ENCODE results near the gene PGM2. TPM values are rescaled to one million over a fixed set of nuclear protein-coding genes. Genes with fewer than 3 reads are reported as not detected.

PGM2 gene
- total RNA-seq, 4 donors from 2014 or later, result 52.7 to 83.9 (median 74.7) TPM

- no peak for DNase-seq (ENCODE audit: low spot score in 2 of 2)
- 81 to 90% methylated on average over 2 of the region's 2 CpGs for WGBS, 2 donors
- H3K4me3 ChIP-seq (ENCODE audit: low read depth, poor library complexity, severe bottlenecking), result no peak overlapping the region
- TF ChIP-seq POLR2A (IDR thresholded peaks at IDR 0.05) (no peak), CTCF (IDR thresholded peaks at IDR 0.05) (no peak)
- intact Hi-C loops (cut with DNase I; ENCODE audit: low total_unique reads), result no loop called here
These were observed 28.6 kb upstream of the PGM2 start for GRCh38 chr4:37797923-37798322.

- no peak for DNase-seq (ENCODE audit: low spot score in 2 of 2)
- intact Hi-C loops (cut with DNase I; ENCODE audit: low total_unique reads), result no loop called here
- no peak overlapping the region for H3K4me3 ChIP-seq (ENCODE audit: low read depth, poor library complexity, severe bottlenecking)
- TF ChIP-seq POLR2A (IDR thresholded peaks at IDR 0.05) (no peak), CTCF (IDR thresholded peaks at IDR 0.05) (no peak)
These were observed 27.9 kb upstream of the PGM2 start for GRCh38 chr4:37798616-37799015.

- no peak for DNase-seq (ENCODE audit: low spot score in 2 of 2)
- intact Hi-C loops (cut with DNase I; ENCODE audit: low total_unique reads), result no loop called here
- H3K4me3 ChIP-seq (ENCODE audit: low read depth, poor library complexity, severe bottlenecking), result no peak overlapping the region
- WGBS, 2 donors, result 39 to 74% methylated on average over 4 of the region's 4 CpGs
- TF ChIP-seq POLR2A (IDR thresholded peaks at IDR 0.05), result no peak
- TF ChIP-seq CTCF (IDR thresholded peaks at IDR 0.05), result no peak
These were observed 26.4 kb upstream of the PGM2 start for GRCh38 chr4:37799941-37800554.

GRCh38 chr4:37802068-37802666, 24.3 kb upstream of the PGM2 start:
- no peak for DNase-seq (ENCODE audit: low spot score in 2 of 2)
- WGBS, 2 donors, result 30 to 47% methylated on average over 4 of the region's 4 CpGs
- no peak overlapping the region for H3K4me3 ChIP-seq (ENCODE audit: low read depth, poor library complexity, severe bottlenecking)
- TF ChIP-seq POLR2A (IDR thresholded peaks at IDR 0.05), result no peak
- TF ChIP-seq CTCF (IDR thresholded peaks at IDR 0.05), result peak in 1 of 3 donors; percentile 10
- intact Hi-C loops (cut with DNase I; ENCODE audit: low total_unique reads), result loop anchor here (2.0 kb wide), 1 partner anchor 199 kb away; no protein-coding TSS in a partner anchor

- TF ChIP-seq POLR2A (IDR thresholded peaks at IDR 0.05) (no peak), CTCF (IDR thresholded peaks at IDR 0.05) (no peak)
- DNase-seq (ENCODE audit: low spot score in 2 of 2), result no peak
- intact Hi-C loops (cut with DNase I; ENCODE audit: low total_unique reads), result loop anchor here (2.0 kb wide), 1 partner anchor 201 kb away; no protein-coding TSS in a partner anchor
These were observed 23.0 kb upstream of the PGM2 start for GRCh38 chr4:37803348-37803973.

More at GRCh38 chr4:37803348-37803973, 23.0 kb upstream of the PGM2 start:
- WGBS, 2 donors, result 32 to 33% methylated on average over 4 of the region's 4 CpGs
- no peak overlapping the region for H3K4me3 ChIP-seq (ENCODE audit: low read depth, poor library complexity, severe bottlenecking)
